HG03108 (cell line): ENCODE data around the gene SNED1.

Experiments used
- ATAC-seq: cut with Tn5 transposase; IDR thresholded peaks from one replicate; pipeline ENCODE4 v1.9.1; 2021; ENCODE audit warnings: moderate library complexity; ENCODE audit not compliant: unreplicated experiment

The SNED1 gene

DNA sequence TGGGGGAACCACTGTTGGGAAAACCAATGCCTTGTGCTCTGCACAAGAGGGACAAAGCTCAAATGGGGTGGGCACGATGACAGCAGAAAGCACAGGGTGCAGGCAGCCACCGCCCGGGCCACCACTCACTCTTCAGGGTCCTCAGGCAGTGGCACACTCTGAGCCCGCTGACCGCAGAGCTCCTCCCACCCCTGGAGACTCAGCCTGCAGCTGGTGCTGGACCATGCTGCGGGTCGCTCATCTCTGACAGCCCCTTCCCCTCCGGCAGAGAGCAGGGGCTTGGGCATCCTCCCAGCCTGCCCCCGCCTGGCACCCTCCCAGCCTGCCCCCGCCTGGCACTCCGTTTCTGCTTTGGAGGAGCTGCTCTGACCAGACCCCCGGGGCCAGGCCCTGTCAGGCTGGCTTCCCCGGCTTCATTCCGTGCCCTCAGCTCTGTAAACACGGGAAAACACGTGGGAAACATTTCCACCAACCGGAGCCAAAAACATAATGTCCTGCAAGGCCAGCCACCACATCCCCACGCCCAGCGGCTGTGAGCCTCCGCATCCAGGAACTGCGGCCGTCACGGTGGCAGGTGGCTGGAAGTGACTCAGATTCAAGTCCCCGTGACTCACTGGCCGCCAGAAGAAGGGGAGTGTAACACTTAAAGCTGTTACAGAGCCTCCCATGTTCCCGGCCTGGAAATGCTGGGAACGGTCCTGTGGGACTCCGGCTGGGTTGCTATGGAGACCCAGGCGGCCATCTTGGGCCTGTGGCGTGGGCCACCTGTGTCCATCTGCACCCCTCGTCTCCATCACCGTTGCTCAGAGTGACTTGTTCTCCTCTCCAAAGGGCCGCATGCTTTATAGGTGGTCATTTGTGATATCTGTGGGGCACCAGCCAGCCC lies 6.8 kb upstream of the SNED1 start:
- no peak for ATAC-seq

DNA sequence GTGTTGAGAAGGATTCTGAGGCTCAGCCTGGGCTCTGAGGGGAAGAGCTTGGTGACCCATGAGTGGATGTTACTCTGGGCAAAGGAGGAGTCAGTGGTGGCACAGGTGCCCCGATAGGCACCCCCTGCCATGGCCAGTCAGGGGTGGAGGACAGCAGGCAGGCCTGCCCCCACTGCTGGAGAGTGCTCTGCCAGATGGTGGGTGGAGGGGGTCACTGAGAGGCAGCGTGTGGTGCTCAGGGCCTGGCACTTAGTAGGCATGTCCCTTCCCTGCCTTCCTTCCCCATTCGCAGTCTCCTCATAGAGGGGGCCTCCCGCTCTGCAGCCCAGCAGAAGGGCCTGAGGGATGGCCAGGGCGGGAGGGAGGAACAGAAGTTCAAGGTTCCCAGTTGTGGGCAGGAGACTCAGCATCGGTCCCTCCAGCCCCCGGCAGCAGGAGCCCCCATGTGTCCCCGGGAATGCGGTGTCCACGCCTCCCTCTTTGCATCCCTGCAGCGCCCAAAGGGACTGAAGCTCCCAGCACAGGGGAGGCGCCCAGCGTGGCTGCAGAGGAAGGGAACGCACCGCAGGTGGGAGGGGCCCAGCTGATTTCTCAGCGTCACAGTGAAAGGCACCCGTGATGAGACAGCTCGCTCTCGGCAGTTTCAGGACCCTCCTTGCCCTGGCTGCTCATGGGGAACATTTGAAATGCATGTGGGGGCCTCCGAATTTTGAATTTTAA lies 5.7 kb upstream of the SNED1 start:
- no peak for ATAC-seq

DNA sequence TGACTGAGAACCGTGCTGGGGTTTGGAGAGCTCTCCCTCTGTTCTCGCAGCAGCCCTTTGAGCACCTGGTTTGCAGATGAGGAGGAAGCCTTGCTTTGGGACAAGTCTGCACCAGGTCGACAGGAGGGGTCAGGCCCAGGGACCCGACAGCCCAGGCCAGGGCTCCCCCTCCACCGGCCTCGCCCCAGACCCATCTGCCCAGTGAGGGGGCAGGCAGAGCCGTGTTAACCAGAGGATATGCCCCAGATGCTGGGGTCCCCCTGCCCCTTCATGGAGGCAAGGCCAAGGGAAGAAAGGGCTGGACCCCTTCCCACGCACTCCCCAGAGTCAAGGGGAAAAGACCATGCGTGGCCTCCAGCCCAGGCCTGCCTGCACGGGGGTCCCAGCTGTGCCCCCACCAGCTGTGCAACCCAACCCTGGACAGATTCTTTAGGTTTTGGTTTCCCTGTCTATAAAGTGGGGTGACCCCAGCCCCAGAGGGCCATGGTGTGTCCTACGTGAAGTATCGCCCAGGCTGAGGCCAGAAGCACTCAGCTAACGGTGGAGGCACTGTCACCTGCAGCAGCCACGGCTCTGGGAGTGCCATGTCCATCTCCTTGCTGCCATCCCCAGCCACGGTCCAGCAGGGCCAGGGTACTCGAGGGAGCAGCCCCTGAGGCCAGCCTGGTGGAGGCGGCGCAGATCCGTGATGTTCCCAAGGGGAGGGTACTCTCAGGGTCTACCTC lies 4.8 kb upstream of the SNED1 start:
- ATAC-seq, result no peak

DNA sequence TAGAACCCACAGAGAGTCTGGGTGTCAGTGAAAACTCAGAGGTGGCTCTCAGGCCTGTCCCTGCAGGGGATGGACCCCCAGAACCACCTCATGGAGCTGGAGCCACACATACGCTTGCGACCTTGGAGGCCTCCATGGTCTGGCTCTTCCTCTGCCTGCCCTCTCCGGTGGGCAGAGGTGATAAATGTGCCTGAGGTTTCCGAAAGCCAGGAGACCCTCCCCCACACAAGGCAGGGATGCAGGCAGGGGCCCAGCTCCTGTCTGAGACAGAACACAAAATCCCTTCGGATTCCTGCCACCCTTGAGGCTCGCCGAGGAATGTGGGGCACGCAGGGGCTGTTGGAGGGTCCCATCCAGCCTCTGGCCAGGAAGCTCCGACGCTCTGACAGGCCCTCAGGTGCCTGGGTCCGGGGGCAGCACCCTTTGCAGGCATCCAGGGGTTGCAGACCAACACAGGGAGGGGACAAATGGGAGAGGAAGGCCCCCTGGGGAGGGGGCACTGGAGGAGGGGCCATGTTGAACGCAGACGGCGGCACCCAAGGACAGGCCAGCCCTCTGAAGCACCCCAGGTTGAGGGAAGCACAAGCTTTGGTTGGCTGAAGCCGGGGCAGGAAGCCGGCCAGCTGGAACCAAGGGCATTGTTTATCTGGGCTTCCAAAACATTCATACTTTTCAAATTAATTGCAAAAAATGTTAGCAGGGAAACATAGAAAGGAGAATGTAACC lies 4.1 kb upstream of the SNED1 start:
- no peak for ATAC-seq

DNA sequence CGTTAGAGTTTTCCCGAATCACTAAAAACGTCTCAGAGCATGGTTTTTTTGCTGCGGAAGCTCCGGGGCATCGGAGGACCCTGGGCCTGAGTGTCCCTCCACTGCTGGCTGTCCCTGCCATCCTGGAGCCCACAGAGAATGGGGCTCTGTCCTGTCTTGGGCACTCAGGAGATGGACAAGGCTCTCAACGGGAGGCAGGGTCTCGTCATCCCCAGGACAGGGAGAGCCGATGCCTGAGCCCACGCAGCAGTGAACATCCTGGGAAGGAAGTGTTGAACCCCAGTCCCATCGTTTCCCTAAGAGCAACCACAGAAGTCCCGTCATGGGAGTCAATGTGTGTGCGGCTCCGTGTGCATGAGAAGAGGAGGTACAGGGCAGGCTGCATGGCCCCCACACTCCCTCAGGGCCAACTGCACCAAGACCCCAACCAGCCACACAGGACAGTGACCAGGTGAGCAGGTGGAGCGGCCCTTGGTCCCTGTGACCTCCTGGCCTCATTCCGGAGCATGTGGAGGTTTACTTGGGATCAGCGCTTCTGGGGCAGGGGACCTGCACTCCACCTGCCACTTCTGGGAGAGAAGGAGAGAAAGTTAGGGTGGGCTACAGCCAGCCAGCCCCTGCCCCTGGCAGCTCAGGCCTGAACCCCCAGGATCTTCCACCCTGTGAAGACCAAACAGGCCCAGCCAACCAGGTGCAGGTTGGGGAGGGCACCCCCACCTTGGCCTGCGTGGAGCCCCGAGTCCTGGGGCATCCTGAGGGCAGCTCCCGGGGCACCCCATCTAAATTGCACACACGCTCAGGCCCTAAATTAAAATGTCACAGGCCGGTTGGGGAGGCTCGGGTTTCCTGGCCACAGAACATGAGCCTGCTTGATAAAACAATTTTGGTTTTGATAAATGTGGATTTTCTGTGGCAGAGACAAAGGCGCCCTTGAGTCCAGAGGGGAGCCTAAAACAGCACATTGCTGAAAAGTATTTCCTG lies 3.1 kb upstream of the SNED1 start:
- ATAC-seq, result no peak

DNA sequence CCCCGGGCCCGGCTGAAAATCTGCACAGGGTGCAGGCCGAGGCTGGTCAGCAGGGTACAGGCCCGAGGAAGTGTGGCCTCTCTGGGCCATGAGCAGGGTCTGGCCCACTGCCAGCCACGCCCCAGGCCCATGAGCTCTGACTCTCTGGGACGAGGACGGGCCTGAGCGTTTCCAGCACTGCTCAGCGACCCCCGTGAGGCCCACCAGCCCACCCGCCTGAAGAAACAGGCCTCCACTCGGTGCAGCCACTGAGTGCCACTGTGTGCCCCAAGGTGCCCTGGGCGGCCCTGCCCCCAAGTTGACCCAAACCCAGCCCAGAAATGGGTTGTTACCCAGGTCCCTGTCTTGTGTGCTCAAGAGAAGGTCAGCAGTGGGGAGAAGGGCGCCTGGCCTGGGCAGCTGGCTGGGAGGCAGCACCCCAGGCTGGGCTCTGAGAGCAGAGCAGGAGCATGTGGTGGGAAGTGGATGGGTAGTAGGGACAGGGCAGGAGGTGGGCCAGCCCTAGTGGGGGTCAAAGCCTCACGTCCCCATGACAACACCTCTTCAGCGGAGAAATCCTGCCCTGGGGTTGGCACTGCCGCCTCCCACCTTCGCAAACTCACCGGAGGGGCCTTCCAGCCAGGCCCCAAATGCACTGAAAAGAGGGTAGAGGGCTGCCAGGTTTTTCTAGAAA lies 2.1 kb upstream of the SNED1 start:
- no peak for ATAC-seq

DNA sequence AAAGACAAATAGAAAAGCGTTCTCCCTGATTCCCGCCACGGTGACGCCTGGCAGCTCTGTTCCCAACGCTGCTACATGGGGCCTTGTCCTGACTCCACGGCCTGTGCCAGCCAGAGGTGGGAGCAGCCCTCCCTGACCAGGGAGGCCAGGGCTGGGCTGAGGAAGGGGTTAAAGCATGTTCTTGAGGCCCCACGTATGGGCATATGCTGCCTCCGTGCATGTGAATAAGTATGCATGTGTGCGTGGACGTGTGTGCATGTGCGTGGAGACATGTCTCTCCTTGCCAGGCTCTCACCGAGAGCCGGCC lies 1.6 kb upstream of the SNED1 start:
- no peak for ATAC-seq

DNA sequence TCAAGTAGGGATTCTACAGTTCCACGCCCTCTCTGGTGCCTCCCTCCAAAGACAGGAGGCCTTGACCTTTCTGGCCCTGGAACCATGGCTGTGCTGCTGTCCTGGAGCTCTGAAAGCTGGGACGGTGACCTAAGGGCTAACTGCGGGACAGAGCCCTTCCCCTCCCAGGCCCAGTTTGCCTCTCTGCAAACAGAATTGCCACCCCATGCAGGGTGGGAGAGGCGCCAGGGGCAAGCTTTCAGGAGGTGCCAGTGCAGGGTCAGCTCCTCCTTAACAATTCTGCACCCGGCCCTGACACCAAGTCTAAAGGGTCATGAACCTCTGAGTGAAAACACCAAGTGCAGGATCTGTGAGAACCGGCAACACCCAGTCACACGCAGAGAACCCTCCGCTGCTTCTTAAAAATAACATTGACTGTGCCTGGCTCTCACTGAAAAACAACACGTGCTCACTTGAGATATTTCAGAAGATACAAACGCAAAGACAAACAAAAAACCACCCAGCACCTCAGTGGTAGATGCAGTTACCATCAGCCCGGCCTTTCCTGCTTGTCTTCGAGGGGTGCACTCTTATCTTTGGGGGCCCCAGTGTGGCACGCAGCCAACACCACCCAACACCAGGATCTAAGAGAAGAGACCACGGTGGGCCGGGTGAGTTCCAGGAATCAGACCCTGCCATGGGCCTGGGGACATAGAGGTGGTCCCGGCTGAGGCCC lies 1.1 kb upstream of the SNED1 start:
- no peak for ATAC-seq

DNA sequence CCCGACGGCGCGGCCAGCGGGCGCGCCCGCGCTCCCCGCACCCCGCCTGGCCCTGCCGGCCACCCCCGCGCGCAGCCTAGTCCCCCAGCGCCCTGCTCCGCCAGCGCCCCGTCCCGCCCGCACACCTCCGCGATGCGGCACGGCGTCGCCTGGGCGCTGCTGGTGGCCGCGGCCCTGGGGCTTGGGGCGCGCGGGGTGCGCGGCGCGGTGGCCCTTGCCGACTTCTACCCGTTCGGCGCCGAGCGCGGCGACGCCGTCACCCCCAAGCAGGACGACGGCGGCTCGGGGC lies 232 bp downstream of the SNED1 start:
- no peak for ATAC-seq

DNA sequence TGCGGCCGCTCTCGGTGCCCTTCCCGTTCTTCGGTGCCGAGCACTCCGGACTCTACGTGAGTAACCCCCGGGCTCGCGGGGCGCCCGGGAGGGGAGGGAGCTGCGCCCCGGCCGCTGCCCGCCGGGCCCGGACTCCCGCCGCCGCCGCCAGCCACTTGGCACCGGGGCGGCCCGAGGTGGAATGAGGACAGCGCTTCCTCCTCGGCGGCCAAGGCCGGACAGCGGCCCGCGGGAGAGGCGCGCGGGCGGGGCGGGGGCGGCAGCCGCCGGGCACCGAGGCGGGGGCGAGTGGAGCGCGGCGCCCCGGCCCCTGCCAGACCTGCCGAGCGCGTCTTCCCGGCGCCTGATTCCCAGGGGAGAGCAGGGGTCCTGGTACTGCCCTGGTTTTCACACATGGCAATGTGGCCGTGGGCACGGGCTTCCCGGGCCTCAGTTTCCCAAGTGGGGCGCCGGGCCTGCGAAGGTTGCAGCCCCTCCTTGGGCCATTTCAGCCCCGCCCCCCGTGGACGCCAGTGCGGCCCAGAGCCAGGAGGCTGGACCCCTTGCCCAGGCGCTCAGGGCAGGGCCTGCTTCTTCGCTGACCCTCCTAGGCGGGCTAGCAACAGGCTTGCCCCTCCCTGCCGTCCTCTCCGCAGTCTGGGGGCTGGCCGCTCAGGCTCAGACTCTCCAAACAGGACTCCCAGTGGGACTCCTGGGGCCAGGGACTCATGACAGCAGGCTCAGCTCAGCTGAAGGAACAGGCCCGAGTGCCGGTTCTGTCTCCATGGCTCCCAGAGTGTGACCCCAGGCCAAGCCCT lies 775 bp downstream of the SNED1 start:
- no peak for ATAC-seq

DNA sequence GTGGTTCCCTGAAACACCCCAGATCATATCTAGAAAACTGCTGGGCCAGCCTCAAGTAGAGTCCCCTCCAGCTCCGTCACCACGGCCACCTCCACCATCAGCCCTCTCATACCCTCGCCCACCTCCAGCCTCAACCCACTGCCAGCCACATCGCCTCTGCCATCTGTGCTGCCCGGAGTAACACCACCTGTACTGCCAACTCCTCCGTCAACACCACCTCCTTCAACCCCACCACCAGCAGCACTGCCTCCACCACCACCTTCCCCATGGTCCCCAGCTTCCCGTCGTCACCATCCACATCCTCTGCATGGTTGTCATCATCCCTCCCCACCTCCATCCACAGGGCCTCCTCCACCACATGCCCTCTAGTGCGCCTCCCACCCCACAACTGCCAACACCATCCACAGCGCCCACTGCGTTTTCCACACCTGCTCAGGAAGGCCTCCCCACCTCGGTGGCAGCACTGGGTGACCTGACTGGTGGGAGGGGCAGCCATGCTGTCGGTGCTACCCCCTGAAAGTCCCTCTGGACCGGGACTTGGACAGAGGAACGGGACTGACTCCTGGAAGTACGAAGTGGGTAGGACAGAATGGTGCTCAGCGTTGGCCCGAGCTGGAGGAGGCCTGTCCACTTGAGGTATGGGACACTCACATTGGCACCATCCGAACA lies 1.6 kb downstream of the SNED1 start:
- ATAC-seq, result no peak

DNA sequence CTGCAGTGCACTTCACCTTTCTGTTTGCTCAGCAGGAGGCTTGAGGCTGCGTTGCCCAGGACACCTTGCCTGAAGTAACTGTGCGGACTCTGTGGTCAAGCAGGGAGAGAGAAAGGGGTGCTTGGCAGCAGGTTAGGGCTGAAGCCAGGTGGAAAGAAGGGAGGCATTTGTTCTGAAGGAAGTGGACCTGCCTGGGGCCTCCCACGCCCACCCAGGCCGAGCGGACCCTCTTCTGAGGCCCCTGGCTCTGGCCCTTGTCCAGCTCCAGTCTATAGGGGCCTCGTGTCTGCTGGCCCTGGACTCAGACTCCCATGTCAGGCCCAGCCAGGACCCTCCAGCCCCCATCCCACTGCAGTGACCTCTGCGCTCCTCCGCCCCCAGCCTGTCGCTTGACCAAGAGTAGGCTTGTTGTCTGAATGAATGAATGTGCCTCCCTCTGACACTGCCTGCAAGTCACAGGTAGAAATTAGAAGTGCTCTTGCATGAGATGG lies 2.5 kb downstream of the SNED1 start:
- ATAC-seq, result no peak

DNA sequence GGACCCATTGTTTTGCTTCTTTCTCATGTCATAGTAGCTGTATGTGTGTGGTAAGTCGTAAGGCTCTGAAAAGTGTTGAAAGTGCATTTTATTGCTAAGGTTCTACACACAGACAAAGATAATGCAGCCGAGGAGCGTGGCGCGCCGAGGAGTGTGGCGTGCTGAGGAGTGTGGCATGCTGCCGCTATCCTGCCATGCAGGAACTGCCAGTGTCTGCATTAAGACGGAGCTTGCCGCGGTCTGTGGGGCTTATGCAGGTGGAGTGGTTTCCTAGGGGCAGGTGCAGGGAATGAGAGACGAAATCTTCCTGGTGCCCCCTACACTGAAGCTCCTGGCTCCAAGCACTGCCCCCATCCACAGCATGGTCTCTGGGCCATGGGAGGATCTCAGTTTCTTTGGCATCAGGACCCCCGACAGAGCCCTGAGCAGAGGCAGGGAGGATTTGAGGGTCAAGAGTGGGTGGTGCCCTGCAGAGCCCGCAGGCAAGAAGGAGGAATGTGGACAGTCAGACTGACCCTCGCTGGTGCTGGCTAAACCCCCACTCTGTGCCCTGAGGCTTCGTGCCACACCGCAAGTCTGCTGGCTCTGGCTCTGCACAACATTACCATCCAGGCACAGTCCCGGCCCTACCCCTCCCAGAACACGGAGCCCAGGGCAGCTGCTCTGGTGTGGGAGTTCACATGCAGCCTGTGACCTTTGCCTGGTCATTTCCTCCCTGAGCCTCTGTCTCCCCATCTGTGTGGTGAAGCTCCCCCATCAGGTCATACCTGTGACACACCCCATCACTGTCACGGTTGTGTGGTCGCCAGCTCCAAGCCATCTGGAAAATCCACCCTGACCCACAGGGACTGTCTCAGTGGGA lies 3.2 kb downstream of the SNED1 start:
- no peak for ATAC-seq

DNA sequence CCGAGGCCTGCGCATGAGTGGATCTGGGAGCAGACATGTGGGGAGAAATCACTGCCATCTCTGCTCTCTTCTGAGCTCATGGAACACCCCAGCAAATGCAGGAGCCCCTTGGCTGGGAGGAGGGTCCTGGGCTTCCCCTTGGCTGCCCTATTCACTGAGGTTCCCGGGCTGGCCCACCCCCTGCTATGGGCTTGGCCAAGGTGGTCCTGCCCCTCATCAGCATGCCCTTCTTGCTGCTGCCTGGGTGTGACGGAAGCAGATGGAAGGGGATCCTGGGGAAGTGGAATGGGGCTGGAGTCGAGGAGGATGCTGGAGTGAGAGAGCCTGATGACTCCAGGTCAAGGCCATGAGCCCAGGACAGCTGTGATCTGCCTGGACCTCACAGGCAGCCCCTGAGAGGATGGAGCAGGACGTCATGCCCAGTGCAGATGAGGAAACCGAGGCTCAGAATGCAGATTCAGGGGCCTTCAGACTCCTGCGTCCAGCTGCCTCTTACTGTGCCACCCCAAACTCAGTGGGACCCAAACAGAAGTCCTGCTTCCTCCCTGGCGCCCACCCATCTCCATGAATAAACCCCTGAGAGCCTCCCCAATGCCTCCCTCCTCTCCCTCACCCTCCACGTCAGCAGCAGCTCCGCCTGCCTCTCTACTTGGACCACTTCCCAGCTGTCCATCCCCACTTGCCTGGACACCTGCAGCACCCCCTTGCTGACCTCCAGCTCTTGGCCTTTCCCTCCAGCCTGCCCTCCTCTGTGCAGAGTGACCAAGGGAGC lies 4.0 kb downstream of the SNED1 start:
- ATAC-seq, result no peak

DNA sequence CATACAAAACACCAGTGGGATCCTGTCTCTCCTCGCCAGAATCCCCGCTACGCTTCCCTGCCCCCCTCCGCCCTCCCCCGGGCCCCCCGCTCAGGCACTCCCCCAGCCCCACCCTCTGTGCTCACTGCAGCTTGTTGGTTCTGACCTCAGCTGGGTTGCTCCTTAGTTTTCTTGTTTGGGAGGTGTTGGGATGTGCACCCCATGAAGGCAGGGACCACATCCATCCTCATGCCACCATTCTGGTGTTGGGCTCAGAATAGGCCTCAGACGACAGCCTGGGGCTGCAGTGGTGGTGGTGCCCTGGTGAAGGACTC lies 4.6 kb downstream of the SNED1 start:
- ATAC-seq, result no peak

DNA sequence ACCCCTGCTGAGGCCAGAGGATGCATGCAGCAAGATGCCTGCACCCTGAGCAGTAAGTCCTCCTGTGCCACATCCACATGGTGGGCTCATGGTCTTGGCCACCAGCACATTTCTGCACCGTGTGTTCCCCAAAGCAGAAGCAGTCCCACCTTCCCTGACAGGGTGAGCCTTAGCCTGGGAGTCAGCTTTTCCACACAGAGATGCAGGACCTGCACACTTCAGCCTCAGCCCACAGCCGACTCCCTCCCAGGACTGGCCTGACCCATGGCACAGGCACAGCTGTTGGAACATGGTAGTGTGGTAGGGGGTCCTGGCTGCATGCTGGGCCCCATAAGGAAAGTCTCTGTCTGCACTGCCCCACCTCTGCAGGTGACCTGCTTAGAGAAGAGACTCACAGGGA lies 5.0 kb downstream of the SNED1 start:
- ATAC-seq, result no peak
